Transverse colon (tissue), 4 donors: ENCODE results near the gene THADA.

Experiments used
- EP300 ChIP-seq: sonication (generic); formaldehyde crosslinking; IDR thresholded peaks from one replicate; pipeline ENCODE4 v1.6.1; 2017; ENCODE audit warnings: antibody characterized with exemption, low read depth
- POLR2A ChIP-seq: fragments of 450-650 bp; IDR thresholded peaks from one replicate; pipeline ENCODE4 v1.6.1; 2016; ENCODE audit warnings: antibody characterized with exemption, mild to moderate bottlenecking, moderate library complexity
- POLR2AphosphoS5 ChIP-seq, 3 donors: sonication (generic); formaldehyde crosslinking; IDR thresholded peaks; one replicate each; pipeline ENCODE4 v1.6.1; 2016; ENCODE audit warnings: antibody characterized with exemption in 3 of 3
- TF ChIP-seq, protein P1 (sequence below), 5 experiments: fragments of 200-600 bp in 3 of 5; fragments of 450-650 bp in 2 of 5; sonication (generic) in 3 of 5; IDR thresholded peaks; 1 replicate in 2 of 5; 2 replicates in 3 of 5; pipeline ENCODE4 v1.5.1; 2016 to 2017; ENCODE audit warnings: antibody characterized with exemption in 5 of 5, inconsistent platforms in 3 of 5, mild to moderate bottlenecking in 2 of 5, moderate library complexity in 1 of 5

DNA sequence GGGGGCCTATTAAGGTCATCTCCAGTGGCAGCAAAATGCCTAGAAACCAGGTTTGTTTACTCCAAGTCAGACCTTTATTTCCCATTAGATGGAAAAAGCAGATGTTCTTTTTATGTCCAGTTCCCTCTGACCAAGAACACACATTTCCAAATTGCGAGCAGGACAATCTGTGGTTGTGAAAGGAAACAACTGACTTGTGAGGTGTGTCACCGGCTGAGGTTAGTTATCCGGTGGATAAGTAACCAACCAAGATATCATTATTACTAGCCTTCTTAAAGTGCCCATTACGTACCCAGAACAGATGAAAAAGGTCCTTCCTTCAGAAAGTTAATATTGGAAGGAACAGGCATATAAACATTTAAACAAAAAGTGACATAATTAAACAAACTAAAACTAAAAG, 112.9 kb downstream of the THADA start:
- TF ChIP-seq, protein P1, sequence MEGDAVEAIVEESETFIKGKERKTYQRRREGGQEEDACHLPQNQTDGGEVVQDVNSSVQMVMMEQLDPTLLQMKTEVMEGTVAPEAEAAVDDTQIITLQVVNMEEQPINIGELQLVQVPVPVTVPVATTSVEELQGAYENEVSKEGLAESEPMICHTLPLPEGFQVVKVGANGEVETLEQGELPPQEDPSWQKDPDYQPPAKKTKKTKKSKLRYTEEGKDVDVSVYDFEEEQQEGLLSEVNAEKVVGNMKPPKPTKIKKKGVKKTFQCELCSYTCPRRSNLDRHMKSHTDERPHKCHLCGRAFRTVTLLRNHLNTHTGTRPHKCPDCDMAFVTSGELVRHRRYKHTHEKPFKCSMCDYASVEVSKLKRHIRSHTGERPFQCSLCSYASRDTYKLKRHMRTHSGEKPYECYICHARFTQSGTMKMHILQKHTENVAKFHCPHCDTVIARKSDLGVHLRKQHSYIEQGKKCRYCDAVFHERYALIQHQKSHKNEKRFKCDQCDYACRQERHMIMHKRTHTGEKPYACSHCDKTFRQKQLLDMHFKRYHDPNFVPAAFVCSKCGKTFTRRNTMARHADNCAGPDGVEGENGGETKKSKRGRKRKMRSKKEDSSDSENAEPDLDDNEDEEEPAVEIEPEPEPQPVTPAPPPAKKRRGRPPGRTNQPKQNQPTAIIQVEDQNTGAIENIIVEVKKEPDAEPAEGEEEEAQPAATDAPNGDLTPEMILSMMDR (IDR thresholded peaks at IDR 0.05) = no peak
- peak; percentile 70 for TF ChIP-seq EP300
- peak in 2 of 3 donors; percentile 38 to 72 for TF ChIP-seq POLR2AphosphoS5 (IDR thresholded peaks at IDR 0.05)
- TF ChIP-seq POLR2A = no peak
